ENCODE measurements around the gene MAP1LC3B. TPM values are rescaled to one million over a fixed set of nuclear protein-coding genes. Genes with fewer than 3 reads are reported as not detected.

The MAP1LC3B gene
- total RNA-seq, 1 experiment from 2014 or later, result 75.2 TPM

DNA sequence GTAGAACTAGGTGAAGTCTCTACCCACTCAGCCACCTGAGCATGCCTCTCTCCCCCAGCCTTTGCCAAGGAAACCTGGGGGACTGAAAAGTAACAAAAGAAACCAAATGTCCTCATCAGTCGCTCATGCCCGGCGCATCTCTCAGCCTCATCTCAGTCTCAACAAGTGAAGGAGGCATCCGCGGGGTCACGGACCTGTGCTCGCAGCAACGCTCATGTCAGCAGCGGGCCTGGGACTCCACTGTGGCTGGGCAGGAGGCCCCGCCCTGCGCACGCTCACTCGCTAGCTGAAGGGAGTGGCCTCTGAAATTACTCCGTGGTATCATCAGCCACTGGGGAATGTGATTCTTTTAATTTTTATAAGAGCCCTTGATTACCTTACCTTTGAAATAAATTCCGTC is 31.3 kb downstream of the MAP1LC3B start:
- TF ChIP-seq, protein P1, sequence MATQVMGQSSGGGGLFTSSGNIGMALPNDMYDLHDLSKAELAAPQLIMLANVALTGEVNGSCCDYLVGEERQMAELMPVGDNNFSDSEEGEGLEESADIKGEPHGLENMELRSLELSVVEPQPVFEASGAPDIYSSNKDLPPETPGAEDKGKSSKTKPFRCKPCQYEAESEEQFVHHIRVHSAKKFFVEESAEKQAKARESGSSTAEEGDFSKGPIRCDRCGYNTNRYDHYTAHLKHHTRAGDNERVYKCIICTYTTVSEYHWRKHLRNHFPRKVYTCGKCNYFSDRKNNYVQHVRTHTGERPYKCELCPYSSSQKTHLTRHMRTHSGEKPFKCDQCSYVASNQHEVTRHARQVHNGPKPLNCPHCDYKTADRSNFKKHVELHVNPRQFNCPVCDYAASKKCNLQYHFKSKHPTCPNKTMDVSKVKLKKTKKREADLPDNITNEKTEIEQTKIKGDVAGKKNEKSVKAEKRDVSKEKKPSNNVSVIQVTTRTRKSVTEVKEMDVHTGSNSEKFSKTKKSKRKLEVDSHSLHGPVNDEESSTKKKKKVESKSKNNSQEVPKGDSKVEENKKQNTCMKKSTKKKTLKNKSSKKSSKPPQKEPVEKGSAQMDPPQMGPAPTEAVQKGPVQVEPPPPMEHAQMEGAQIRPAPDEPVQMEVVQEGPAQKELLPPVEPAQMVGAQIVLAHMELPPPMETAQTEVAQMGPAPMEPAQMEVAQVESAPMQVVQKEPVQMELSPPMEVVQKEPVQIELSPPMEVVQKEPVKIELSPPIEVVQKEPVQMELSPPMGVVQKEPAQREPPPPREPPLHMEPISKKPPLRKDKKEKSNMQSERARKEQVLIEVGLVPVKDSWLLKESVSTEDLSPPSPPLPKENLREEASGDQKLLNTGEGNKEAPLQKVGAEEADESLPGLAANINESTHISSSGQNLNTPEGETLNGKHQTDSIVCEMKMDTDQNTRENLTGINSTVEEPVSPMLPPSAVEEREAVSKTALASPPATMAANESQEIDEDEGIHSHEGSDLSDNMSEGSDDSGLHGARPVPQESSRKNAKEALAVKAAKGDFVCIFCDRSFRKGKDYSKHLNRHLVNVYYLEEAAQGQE (IDR thresholded peaks at IDR 0.05; ENCODE audit: insufficient read depth in 1 of 2, low read depth in 2 of 2, low read length in 1 of 2), result no peak
- TF ChIP-seq TCF7L2 (IDR thresholded peaks at IDR 0.05; ENCODE audit: low read depth, low read length), result no peak
- DNase-seq (ENCODE audit: low read depth, low spot score) (no peak), ATAC-seq (no peak)
- no peak overlapping the region for H3K27ac ChIP-seq (ENCODE audit: low read length)
- CTCF ChIA-PET, result no interaction called here
- no peaks in the 10 kb centered on the region for H3K4me1 ChIP-seq (ENCODE audit: control insufficient read depth, insufficient read depth, low read length)
- H3K36me3 ChIP-seq (ENCODE audit: control insufficient read depth, insufficient read depth, low read length), result no peaks in the 10 kb centered on the region; the same call in 1 of the 2 replicates
- intact Hi-C loops (cut with micrococcal nuclease; ENCODE audit: unreplicated experiment), result no loop called here
- BruUV-seq (replicated peaks), result no TSS peak
- no peaks in the 10 kb centered on the region for H3K9me3 ChIP-seq (ENCODE audit: control insufficient read depth, insufficient read depth, low read depth, low read length)
- no peak overlapping the region for H3K4me3 ChIP-seq (ENCODE audit: low read depth in 2 of 2, low read length in 2 of 2)
- H3K27me3 ChIP-seq (ENCODE audit: control insufficient read depth, insufficient read depth, low read length), result no peaks in the 10 kb centered on the region
- in situ Hi-C loops (cut with HindIII; ENCODE audit: low pct_unique_long_range_greater_than_20kb, low sequenced_read_pairs), result no loop called here
- POLR2A ChIA-PET, result no interaction called here

DNA sequence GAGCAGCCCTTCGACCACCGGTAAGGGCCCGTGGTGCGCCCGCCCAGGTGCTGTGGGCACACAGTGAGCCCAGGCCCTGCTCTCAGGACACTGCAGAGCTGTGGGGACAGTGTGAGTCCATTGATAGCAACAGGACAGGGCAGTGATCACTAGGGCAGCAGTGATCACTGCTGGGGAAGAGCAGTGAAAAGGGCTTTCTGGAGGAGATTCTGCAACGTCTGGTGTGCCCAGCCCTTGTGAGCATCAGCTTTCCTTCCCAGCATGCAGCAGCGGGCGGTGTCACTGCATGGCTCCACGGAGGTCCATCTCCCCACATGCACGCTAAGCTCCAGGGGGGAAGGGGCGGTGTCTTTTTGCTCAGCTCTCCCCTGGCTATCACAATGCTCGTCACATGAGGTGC is 32.1 kb downstream of the MAP1LC3B start:
- Histone ChIP-seq H3K4me1 (ENCODE audit: control insufficient read depth, insufficient read depth, low read length) (no peaks in the 10 kb centered on the region), H3K9me3 (ENCODE audit: control insufficient read depth, insufficient read depth, low read depth, low read length) (no peaks in the 10 kb centered on the region), H3K4me3 (ENCODE audit: low read depth in 2 of 2, low read length in 2 of 2) (no peak overlapping the region), H3K27me3 (ENCODE audit: control insufficient read depth, insufficient read depth, low read length) (no peaks in the 10 kb centered on the region), H3K27ac (ENCODE audit: low read length) (no peak overlapping the region), H3K36me3 (ENCODE audit: control insufficient read depth, insufficient read depth, low read length) (peaks cover 2% of the 10 kb centered on the region)
- no TSS peak for BruUV-seq (replicated peaks)
- TF ChIP-seq, protein P1 (IDR thresholded peaks at IDR 0.05; ENCODE audit: insufficient read depth in 1 of 2, low read depth in 2 of 2, low read length in 1 of 2), result no peak
- ATAC-seq (no peak), DNase-seq (ENCODE audit: low read depth, low spot score) (no peak)
- in situ Hi-C loops (cut with HindIII; ENCODE audit: low pct_unique_long_range_greater_than_20kb, low sequenced_read_pairs) (no loop called here), intact Hi-C loops (cut with micrococcal nuclease; ENCODE audit: unreplicated experiment) (no loop called here)
- ChIA-PET CTCF (no interaction called here), POLR2A (interaction anchor here (0.6 kb wide), 1 partner anchor 21 kb away, joined by 4 read pairs; no protein-coding TSS in a partner anchor)

DNA sequence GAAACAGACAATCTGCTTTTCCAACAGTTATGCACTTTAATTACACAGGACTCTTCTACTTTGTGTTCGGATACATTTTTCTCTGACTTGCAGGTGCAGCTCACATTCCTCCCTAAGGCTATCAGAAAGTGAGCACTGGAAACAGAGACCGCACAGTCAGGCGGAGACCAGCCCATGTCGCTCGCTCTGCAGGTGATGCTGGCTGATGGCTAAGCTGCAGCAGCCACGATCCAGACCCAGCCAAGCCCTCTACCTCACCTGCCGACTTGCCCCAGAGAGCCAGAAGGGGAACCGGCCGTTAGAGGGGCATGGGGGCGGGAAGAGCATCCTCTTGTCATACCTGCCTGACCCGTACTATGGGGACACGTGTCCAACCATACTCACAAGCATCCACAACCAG is 33.8 kb downstream of the MAP1LC3B start:
- Histone ChIP-seq H3K4me3 (ENCODE audit: low read depth in 2 of 2, low read length in 2 of 2) (no peak overlapping the region), H3K27me3 (ENCODE audit: control insufficient read depth, insufficient read depth, low read length) (no peaks in the 10 kb centered on the region), H3K4me1 (ENCODE audit: control insufficient read depth, insufficient read depth, low read length) (no peaks in the 10 kb centered on the region), H3K36me3 (ENCODE audit: control insufficient read depth, insufficient read depth, low read length) (peaks cover 2% of the 10 kb centered on the region; the same call in 1 of the 2 replicates), H3K27ac (ENCODE audit: low read length) (no peak overlapping the region), H3K9me3 (ENCODE audit: control insufficient read depth, insufficient read depth, low read depth, low read length) (no peaks in the 10 kb centered on the region)
- in situ Hi-C loops (cut with HindIII; ENCODE audit: low pct_unique_long_range_greater_than_20kb, low sequenced_read_pairs) (no loop called here), intact Hi-C loops (cut with micrococcal nuclease; ENCODE audit: unreplicated experiment) (no loop called here)
- ChIA-PET POLR2A (no interaction called here), CTCF (no interaction called here)
- BruUV-seq (replicated peaks), result no TSS peak
- TF ChIP-seq SIN3A (IDR thresholded peaks at IDR 0.05; ENCODE audit: borderline replicate concordance, insufficient read depth, low read depth, low read length) (no peak), TCF7L2 (IDR thresholded peaks at IDR 0.05; ENCODE audit: low read depth, low read length) (no peak), POLR2AphosphoS5 (IDR thresholded peaks at IDR 0.05; ENCODE audit: low read depth, low read length) (no peak)
- TF ChIP-seq, protein P2, sequence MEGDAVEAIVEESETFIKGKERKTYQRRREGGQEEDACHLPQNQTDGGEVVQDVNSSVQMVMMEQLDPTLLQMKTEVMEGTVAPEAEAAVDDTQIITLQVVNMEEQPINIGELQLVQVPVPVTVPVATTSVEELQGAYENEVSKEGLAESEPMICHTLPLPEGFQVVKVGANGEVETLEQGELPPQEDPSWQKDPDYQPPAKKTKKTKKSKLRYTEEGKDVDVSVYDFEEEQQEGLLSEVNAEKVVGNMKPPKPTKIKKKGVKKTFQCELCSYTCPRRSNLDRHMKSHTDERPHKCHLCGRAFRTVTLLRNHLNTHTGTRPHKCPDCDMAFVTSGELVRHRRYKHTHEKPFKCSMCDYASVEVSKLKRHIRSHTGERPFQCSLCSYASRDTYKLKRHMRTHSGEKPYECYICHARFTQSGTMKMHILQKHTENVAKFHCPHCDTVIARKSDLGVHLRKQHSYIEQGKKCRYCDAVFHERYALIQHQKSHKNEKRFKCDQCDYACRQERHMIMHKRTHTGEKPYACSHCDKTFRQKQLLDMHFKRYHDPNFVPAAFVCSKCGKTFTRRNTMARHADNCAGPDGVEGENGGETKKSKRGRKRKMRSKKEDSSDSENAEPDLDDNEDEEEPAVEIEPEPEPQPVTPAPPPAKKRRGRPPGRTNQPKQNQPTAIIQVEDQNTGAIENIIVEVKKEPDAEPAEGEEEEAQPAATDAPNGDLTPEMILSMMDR (IDR thresholded peaks at IDR 0.05), result no peak
- TF ChIP-seq, protein P1 (IDR thresholded peaks at IDR 0.05; ENCODE audit: insufficient read depth in 1 of 2, low read depth in 2 of 2, low read length in 1 of 2), result no peak
- no peak for DNase-seq (ENCODE audit: low read depth, low spot score)
- ATAC-seq, result no peak

All from Panc1 (cell line).